Mucosa of rectum (tissue), 2 donors: ENCODE results near the gene TMEM33.
"Not testable (repeated sequence)": the region's sequence is repeated elsewhere in the genome, so short reads cannot be mapped to it uniquely, and the experiment has no call there.

ENCODE experiments used
- H3K27ac ChIP-seq, 2 donors: one replicate each; pipeline ENCODE4 v1.7.0; 2013; ENCODE audit warnings: inconsistent platforms in 2 of 2, low read depth in 2 of 2, low read length in 2 of 2
- H3K27me3 ChIP-seq, 2 donors: one replicate each; pipeline ENCODE4 v1.7.0; 2013; ENCODE audit warnings: low read length in 2 of 2; ENCODE audit not compliant: control insufficient read depth in 2 of 2, insufficient read depth in 2 of 2
- H3K36me3 ChIP-seq, 2 donors: one replicate each; pipeline ENCODE4 v1.7.0; 2013; ENCODE audit warnings: low read length in 2 of 2; ENCODE audit not compliant: control insufficient read depth in 2 of 2, insufficient read depth in 2 of 2
- H3K4me1 ChIP-seq, 2 donors: one replicate each; pipeline ENCODE4 v1.7.0; 2013; ENCODE audit warnings: low read length in 2 of 2, mild to moderate bottlenecking in 1 of 2; ENCODE audit not compliant: control insufficient read depth in 2 of 2, insufficient read depth in 2 of 2
- H3K4me3 ChIP-seq, 2 donors: one replicate each; pipeline ENCODE4 v1.7.0; 2013; ENCODE audit warnings: low read length in 2 of 2
- H3K9ac ChIP-seq, 2 donors: one replicate each; pipeline ENCODE4 v1.7.0; 2013; ENCODE audit warnings: low read length in 2 of 2, low read depth in 1 of 2, mild to moderate bottlenecking in 1 of 2
- H3K9me3 ChIP-seq, 2 donors: one replicate each; pipeline ENCODE4 v1.7.0; 2013; ENCODE audit warnings: low read length in 2 of 2; ENCODE audit not compliant: control insufficient read depth in 2 of 2
- donor health status: healthy.
- donor health status: Normal muscosa, but diverticular disease.

The TMEM33 gene

GRCh38 chr4:41912546-41912945, 22.7 kb upstream of the TMEM33 start:
- no peak overlapping the region for H3K27ac ChIP-seq
- H3K27me3 ChIP-seq = no peaks in the 10 kb centered on the region
- H3K9ac ChIP-seq = no peak overlapping the region
- no peaks in the 10 kb centered on the region for H3K36me3 ChIP-seq
- H3K4me3 ChIP-seq = no peak overlapping the region
- H3K9me3 ChIP-seq = no peaks in the 10 kb centered on the region
- H3K4me1 ChIP-seq = no peaks in the 10 kb centered on the region

- Histone ChIP-seq H3K9me3 (no peaks in the 10 kb centered on the region), H3K4me3 (no peak overlapping the region), H3K9ac (no peak overlapping the region), H3K4me1 (no peaks in the 10 kb centered on the region), H3K27me3 (no peaks in the 10 kb centered on the region), H3K36me3 (no peaks in the 10 kb centered on the region), H3K27ac (no peak overlapping the region)
Observed at GRCh38 chr4:41913509-41913908, 21.7 kb upstream of the TMEM33 start.

DNA sequence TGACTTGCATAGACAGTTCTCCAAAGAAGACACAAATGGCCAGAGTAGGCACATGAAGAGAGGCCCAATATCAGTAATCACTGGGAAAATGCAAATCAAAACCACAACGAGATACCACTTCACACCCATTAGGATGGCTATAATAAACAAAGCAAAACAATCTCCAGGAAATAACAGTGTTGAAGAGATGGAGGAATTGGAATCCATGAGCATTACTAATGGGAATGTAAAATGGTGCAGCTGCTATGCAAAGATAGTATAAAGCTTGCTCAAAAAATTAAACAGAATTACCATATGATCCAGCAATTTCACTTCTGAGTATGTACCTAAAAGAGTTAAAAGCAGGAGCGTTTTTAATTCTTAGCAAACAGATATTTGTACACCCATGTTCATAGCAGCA, 17.0 kb upstream of the TMEM33 start:
- Histone ChIP-seq H3K4me3 (no peak overlapping the region), H3K9me3 (no peaks in the 10 kb centered on the region), H3K36me3 (no peaks in the 10 kb centered on the region), H3K4me1 (no peaks in the 10 kb centered on the region), H3K27ac (no peak overlapping the region), H3K9ac (no peak overlapping the region), H3K27me3 (no peaks in the 10 kb centered on the region)

- not testable (repeated sequence) for H3K4me3 ChIP-seq, H3K27me3 ChIP-seq, H3K4me1 ChIP-seq, H3K9ac ChIP-seq, H3K27ac ChIP-seq, H3K36me3 ChIP-seq, H3K9me3 ChIP-seq
Observed at GRCh38 chr4:41920416-41920815, 14.8 kb upstream of the TMEM33 start.

DNA sequence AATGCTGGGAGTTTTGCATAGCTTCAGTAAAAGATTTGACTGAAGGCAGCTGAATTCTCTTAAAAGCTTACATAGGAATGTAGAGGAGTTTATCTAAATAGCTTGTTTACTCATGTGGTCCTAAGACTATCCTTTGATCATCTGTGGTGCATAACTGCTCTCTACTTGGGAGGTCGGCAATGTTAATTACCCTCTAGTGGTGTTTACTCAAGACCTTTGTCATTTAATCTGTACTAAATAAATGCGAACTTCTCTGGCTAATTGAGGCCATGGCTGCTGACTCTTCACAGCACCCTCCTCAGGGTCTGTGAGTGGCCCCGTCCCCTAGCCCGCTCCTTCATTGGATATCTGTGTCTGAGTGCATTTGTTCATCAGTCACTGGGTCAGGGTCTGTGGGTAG, 13.8 kb upstream of the TMEM33 start:
- no peak overlapping the region for H3K4me3 ChIP-seq
- H3K9me3 ChIP-seq = no peaks in the 10 kb centered on the region
- no peak overlapping the region for H3K9ac ChIP-seq
- H3K4me1 ChIP-seq = no peaks in the 10 kb centered on the region
- no peaks in the 10 kb centered on the region for H3K36me3 ChIP-seq
- no peak overlapping the region for H3K27ac ChIP-seq
- H3K27me3 ChIP-seq = peaks cover 0 to 3% of the 10 kb centered on the region in 2 donors

GRCh38 chr4:41927796-41928499, 7.3 kb upstream of the TMEM33 start:
- Histone ChIP-seq H3K4me1 (no peaks in the 10 kb centered on the region), H3K4me3 (no peak overlapping the region), H3K27me3 (peaks cover 0 to 3% of the 10 kb centered on the region in 2 donors)

DNA sequence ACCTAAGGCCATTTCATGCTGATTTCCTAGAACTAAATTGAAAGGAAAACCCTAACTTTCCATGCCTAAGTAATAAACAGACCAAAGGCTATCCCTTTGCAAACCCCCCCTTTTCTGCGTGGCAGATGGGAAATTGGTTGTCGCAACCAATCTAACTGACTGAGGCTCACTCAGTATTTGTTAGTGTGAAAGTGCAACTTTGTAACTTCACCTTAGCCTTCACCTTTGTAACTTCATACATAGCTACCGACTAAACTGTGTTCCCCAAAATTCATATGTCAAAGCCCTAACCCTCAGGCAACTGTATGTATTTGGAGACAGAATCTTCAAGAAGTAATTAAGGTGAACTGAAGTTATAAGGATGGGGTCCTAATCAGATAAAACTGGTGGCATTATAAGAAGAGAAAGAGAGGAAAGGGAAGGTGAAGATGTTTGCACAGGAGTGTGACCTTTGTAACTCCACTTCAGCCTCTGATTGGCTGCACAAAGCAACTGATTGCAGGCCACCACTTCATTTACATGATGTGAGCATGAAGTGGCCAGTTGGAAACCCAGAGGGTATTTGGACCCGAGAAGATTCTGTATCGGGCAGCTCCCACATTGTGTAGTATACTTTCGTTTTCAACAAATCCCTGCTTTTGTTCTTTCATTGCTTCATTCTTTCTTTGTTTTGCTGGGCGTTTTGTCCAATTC, 4.9 kb upstream of the TMEM33 start:
- Histone ChIP-seq H3K27me3 (no peaks in the 10 kb centered on the region), H3K36me3 (no peaks in the 10 kb centered on the region), H3K9me3 (no peaks in the 10 kb centered on the region), H3K9ac (no peak overlapping the region), H3K4me3 (no peak overlapping the region), H3K27ac (no peak overlapping the region), H3K4me1 (peaks cover 0 to 4% of the 10 kb centered on the region in 2 donors)

More at GRCh38 chr4:41927796-41928499, 7.3 kb upstream of the TMEM33 start:
- no peak overlapping the region for H3K9ac ChIP-seq
- H3K36me3 ChIP-seq = no peaks in the 10 kb centered on the region
- no peak overlapping the region for H3K27ac ChIP-seq
- no peaks in the 10 kb centered on the region for H3K9me3 ChIP-seq

DNA sequence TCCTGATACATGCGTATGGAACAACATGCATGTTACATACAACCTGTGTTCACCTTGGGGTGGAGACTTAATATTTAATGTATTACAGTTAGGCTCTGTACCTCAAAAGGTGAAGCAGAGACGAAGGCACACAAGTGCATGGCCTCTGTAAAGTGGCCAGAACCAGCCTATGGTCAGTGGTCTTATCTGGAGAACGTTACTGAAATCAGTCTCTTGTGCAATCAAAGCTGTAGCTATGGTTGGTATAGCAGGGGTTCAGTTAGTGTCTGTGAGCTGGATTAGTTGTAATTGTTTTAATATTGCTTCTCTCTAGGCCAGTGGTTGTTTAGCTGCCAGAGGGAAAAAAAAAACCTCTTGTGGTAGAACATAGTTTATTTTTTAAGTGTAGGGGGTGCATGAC, 2.2 kb upstream of the TMEM33 start:
- no peaks in the 10 kb centered on the region for H3K27me3 ChIP-seq
- no peak overlapping the region for H3K9ac ChIP-seq
- no peak overlapping the region for H3K27ac ChIP-seq
- H3K4me3 ChIP-seq = no peak overlapping the region
- H3K36me3 ChIP-seq = no peaks in the 10 kb centered on the region
- peaks cover 9 to 12% of the 10 kb centered on the region in 2 donors for H3K4me1 ChIP-seq
- H3K9me3 ChIP-seq = no peaks in the 10 kb centered on the region

DNA sequence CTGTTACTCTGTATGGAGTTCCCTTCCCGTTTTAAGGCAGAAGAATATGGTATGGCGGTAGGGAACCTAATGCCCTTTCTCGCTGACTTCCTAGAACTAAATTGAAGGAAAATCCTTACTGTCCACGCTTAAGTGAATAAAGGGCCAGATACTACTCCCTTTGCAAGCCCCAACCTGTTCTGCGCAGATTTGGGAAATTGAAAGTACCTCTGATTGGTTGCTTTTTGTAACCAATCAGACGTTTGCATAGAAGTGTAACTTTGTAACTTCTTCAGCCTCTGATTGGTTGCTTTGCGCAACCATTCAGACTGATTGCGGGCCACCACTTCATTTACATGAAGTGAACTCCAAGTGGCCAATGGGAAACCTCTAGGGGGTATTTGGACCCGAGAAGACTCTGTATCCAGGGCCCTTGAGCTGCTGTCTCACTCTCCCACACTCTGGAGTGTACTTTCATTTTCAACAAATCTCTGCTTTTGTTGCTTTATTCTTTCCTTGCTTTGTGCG, 1.2 kb upstream of the TMEM33 start:
- peaks cover 9 to 12% of the 10 kb centered on the region in 2 donors for H3K4me1 ChIP-seq
- no peak overlapping the region for H3K9ac ChIP-seq
- peaks cover 1 to 2% of the 10 kb centered on the region in 2 donors for H3K36me3 ChIP-seq
- H3K9me3 ChIP-seq = no peaks in the 10 kb centered on the region
- H3K27me3 ChIP-seq = no peaks in the 10 kb centered on the region
- no peak overlapping the region for H3K4me3 ChIP-seq
- H3K27ac ChIP-seq = no peak overlapping the region

DNA sequence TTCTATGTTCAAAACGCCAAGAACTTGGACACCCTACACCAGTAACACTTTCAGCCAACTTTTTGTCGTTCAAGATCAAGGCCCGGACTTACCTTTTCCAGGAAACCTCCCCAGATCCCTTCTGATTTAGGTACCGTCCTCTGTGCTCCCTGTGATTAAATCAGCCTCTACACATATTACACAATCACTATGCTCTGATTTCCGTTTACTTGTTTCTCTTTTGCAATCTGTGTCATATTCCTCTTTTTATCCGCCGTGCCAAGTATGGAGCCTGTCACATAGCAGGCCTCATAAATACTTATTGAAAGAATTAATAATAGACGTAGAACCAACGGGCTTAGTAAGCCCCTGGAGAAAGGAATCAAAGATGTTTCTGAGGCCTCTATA, 722 bp upstream of the TMEM33 start:
- H3K9me3 ChIP-seq = no peaks in the 10 kb centered on the region
- H3K4me1 ChIP-seq = peaks cover 9 to 12% of the 10 kb centered on the region in 2 donors
- H3K9ac ChIP-seq = no peak overlapping the region
- H3K27me3 ChIP-seq = no peaks in the 10 kb centered on the region
- peak overlapping the region; percentile 92 to 99 for H3K4me3 ChIP-seq
- H3K27ac ChIP-seq = peak overlapping the region in 1 of 2 donors; percentile 80
- H3K36me3 ChIP-seq = peaks cover 5% of the 10 kb centered on the region in 2 donors
